Duodenal mucosa (tissue), 2 donors: ENCODE results near the gene ERV3-1.
"Not testable (repeated sequence)": the region's sequence is repeated elsewhere in the genome, so short reads cannot be mapped to it uniquely, and the experiment has no call there.

Source experiments
- H3K27ac ChIP-seq: one replicate; pipeline ENCODE4 v1.7.0; 2013; ENCODE audit warnings: low read depth, low read length
- H3K27me3 ChIP-seq, 2 donors: one replicate each; pipeline ENCODE4 v1.7.0; 2013; ENCODE audit warnings: low read length in 2 of 2, control low read depth in 1 of 2; ENCODE audit not compliant: insufficient read depth in 2 of 2, control insufficient read depth in 1 of 2
- H3K36me3 ChIP-seq, 2 donors: one replicate each; pipeline ENCODE4 v1.7.0; 2013; ENCODE audit warnings: low read length in 2 of 2, control low read depth in 1 of 2; ENCODE audit not compliant: insufficient read depth in 2 of 2, control insufficient read depth in 1 of 2
- H3K4me1 ChIP-seq, 2 donors: one replicate each; pipeline ENCODE4 v1.7.0; 2013; ENCODE audit warnings: low read length in 2 of 2, control low read depth in 1 of 2; ENCODE audit not compliant: insufficient read depth in 2 of 2, control insufficient read depth in 1 of 2
- H3K4me3 ChIP-seq, 2 donors: one replicate each; pipeline ENCODE4 v1.7.0; 2013; ENCODE audit warnings: low read length in 2 of 2, low read depth in 1 of 2
- H3K9ac ChIP-seq, 2 donors: one replicate each; pipeline ENCODE4 v1.7.0; 2013; ENCODE audit warnings: low read length in 2 of 2, low read depth in 1 of 2
- H3K9me3 ChIP-seq, 2 donors: one replicate each; pipeline ENCODE4 v1.7.0; 2013; ENCODE audit warnings: low read length in 2 of 2, control low read depth in 1 of 2; ENCODE audit not compliant: control insufficient read depth in 1 of 2

The ERV3-1 gene

DNA sequence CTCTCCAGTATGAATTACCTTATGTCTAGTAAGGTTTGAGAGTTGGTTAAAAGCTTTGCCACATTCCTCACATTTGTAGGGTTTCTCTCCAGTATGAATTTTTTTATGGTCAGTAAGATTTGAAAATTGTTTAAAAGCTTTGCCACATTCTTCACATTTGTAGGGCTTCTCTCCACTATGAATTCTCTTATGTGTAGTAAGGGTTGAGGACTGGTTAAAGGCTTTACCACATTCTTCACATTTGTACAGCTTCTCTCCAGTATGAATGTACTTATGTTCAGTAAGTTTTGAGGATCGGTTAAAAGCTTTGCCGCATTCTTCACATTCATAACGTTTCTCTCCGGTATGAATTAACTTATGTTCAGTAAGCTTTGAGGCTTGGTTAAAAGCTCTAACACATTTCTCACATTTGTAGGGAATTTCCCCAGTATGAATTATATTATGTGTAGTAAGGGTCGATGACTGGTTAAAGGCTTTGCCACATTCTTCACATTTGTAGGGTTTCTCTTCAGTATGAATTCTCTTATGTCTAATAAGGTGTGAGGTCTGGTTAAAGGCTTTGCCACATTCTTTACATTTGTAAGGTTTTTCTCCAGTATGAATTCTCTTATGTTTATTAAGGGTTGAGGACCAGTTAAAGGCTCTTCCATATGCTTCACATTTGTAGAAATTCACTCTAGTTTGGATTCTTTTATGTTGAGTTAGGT, 27.8 kb downstream of the ERV3-1 start:
- Histone ChIP-seq H3K9me3 (peaks cover 45 to 72% of the 10 kb centered on the region in 2 donors), H3K36me3 (peaks cover 12 to 16% of the 10 kb centered on the region in 2 donors), H3K4me1 (no peaks in the 10 kb centered on the region), H3K27ac (no peak overlapping the region), H3K27me3 (no peaks in the 10 kb centered on the region), H3K4me3 (no peak overlapping the region), H3K9ac (no peak overlapping the region)

DNA sequence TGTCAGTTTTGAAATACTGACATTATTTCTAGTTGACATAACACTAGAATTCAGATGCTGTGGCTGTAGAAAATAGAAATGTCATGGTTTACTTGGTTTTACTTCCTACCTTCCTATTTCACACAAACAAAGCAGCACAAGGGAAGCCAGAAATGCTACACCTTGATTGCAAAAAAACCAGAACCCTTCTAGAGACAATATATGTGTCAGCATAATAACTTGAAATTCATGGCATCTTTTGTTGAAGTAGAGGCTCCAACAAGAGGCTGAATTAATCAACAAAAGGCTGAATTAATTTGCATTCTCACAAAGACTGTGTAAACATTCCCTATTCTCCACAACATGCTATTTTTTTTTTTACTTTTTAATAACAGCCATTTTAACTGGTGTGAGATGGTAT, 40.9 kb downstream of the ERV3-1 start:
- Histone ChIP-seq H3K36me3 (no peaks in the 10 kb centered on the region), H3K4me3 (no peak overlapping the region), H3K4me1 (no peaks in the 10 kb centered on the region), H3K27me3 (no peaks in the 10 kb centered on the region), H3K9ac (no peak overlapping the region), H3K27ac (no peak overlapping the region), H3K9me3 (peaks cover 0 to 5% of the 10 kb centered on the region in 2 donors)

DNA sequence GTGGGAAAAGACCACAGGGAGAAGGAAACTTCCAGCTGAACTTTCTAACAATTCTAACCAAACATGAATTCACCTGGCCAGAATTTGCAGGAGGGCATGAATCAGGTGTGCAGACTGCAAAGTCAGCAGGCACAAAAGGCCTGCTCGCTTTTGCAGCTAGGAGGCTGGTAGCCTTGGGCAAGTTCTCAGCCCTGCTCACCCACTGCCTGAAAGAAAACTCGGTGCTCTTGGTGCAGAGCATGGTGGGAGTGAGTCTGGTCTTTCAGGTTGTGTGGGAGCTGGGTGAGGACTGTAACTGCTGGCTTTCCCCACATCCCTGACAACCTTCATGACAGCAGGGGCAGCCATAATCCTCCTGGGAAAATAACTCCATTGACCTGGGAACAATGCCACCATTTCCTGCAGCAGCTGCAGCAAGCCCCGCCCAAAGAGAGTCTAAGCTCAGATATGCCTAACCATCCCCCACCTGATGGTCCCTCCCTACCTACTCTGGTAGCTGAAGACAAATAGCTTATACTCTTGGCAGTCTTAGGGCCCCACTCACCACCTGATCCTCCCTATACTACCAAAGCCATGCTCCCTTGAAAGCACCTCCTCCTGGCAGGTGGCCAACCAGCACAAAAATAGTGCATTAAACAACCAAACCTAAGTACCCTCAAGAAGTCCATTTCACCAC, 47.3 kb downstream of the ERV3-1 start:
- no peaks in the 10 kb centered on the region for H3K4me1 ChIP-seq
- H3K4me3 ChIP-seq = no peak overlapping the region
- no peaks in the 10 kb centered on the region for H3K27me3 ChIP-seq
- H3K9me3 ChIP-seq = no peaks in the 10 kb centered on the region
- H3K27ac ChIP-seq = no peak overlapping the region
- no peak overlapping the region for H3K9ac ChIP-seq
- no peaks in the 10 kb centered on the region for H3K36me3 ChIP-seq

DNA sequence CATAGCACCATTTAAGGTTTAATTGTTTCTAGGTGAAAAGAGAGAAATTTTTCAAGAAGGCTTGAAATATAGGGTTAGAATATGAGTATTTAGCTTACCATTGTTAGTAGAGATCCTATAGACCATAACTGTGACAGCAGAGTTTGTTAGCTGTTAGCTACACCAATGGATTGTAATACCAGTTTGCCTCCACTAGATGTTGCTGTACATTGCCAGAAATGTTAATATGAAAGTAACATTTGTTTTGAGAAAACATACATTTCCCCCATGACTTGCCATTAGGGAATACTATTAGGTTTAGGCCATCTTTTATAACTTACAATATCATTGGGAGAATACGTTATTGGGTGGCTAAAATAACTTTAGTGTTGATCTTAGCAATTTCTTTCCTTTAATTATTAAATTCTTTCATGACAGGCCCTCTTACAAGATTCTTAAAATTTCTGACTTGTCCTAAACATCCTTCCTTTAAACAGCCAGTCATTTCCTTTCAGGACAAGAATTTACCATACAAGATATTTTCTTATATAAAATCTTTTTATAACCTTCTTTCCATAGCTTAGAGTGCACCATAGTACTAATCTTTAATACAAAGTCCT, 55.1 kb downstream of the ERV3-1 start:
- H3K27ac ChIP-seq = no peak overlapping the region

DNA sequence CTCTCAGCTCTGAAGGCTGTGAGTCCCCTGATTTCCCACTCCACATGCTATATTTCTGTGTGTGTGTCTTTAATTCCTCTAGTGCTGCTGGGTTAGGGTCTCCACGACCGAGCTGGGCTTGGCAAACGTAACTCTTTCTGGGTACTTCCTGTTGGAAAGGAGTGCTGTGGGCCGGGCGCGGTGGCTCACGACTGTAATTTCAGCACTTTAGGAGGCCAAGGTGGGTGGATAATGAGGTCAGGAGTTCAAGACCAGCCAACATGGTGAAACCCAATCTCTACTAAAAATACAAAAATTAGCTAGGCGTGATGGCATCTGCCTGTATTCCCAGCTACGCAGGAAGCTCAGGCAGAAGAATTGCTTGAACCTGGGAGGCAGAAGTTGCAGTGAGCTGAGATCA, 55.8 kb downstream of the ERV3-1 start:
- H3K4me3 ChIP-seq, H3K9me3 ChIP-seq, H3K9ac ChIP-seq, H3K36me3 ChIP-seq, H3K27ac ChIP-seq, H3K4me1 ChIP-seq: not testable (repeated sequence)
- peaks cover 5 to 22% of the 10 kb centered on the region in 2 donors for H3K27me3 ChIP-seq

More for the DNA sequence above, 55.1 kb downstream of the ERV3-1 start:
- no peaks in the 10 kb centered on the region for H3K4me1 ChIP-seq
- no peaks in the 10 kb centered on the region for H3K36me3 ChIP-seq
- H3K9me3 ChIP-seq = no peaks in the 10 kb centered on the region
- peaks cover 5 to 16% of the 10 kb centered on the region in 2 donors for H3K27me3 ChIP-seq
- H3K4me3 ChIP-seq = no peak overlapping the region
- no peak overlapping the region for H3K9ac ChIP-seq

DNA sequence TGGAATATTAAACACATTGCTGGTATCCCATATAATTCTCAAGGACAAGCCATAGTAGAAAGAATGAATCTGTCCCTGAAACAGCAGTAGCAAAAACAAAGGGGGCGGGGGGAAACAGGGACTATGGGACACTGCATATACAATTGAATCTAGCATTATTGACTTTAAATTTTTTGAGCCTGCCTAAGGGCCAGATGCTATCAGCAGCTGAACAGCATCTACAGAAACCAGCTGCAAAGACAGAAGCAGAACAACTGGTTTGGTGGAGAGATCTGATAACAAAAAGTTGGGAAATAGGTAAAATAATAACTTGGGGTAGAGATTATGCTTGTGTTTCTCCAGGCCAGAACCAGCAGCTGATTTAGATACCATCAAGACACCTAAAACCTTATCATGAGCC, 57.7 kb downstream of the ERV3-1 start:
- not testable (repeated sequence) for H3K36me3 ChIP-seq, H3K9me3 ChIP-seq, H3K27ac ChIP-seq, H3K4me1 ChIP-seq, H3K4me3 ChIP-seq, H3K9ac ChIP-seq
- peaks cover 5 to 24% of the 10 kb centered on the region in 2 donors for H3K27me3 ChIP-seq

DNA sequence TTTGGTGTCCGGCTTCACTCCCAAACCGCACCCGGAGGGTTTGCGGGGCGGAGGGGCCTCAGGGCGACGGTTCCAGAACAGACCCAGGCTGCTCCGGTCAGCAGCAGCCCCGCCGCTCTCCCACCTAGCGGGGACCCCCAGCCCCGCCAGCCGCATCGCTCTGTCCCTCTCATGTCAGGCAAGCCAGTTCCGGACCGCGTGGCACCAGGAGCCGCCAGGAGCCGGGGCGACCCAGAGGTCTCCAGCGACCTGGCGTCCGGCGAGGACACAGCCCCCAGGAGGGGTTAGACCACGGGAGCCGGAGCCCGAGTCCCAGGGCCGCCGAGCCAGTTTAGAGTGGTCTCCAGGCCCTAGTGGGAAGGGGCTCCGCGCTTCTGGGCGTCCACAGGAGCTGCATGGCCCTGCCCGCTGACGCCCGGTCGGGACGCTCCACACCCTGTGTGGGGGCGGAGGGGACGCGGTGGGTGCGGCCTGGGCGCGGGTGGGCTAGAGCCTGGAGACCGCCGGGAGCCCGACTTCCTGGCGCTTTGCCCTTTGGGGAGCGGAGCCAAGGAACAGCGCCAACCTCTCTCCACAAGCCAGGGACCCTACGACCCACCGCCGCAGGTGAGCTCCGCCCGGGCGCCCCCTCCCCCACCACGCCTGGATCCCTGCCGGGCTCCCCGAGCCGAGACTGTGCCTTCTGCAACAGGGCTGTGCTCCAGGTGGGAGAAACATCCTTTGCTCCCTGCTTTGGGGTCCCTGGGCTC, 59.1 kb downstream of the ERV3-1 start:
- Histone ChIP-seq H3K9ac (no peak overlapping the region), H3K36me3 (no peaks in the 10 kb centered on the region), H3K4me3 (peak overlapping the region; percentile 10 to 50), H3K9me3 (peaks cover 0 to 4% of the 10 kb centered on the region in 2 donors), H3K27me3 (peaks cover 5 to 24% of the 10 kb centered on the region in 2 donors), H3K4me1 (no peaks in the 10 kb centered on the region), H3K27ac (no peak overlapping the region)

DNA sequence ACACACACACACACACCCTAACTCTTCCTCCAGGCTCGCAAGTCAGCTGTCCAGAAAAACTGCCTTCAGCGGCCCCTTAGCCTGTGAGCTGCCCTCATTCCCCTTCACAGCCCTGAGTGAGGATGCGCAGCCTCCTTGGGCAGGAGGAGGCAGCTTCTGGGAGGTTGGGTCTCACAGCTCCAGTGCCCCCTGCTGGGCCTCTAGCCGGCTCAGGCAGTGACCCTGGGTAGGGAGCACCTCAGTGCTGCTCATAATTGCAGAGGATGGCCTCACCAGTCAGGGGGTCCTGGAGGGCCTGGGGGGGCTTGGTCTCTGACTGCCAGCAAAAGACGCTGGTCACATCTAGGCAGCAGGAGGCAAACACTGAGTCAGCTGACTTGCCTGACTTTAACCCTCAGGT, 59.7 kb downstream of the ERV3-1 start:
- Histone ChIP-seq H3K27ac (no peak overlapping the region), H3K4me3 (no peak overlapping the region), H3K9ac (no peak overlapping the region), H3K36me3 (no peaks in the 10 kb centered on the region), H3K27me3 (peaks cover 5 to 24% of the 10 kb centered on the region in 2 donors), H3K4me1 (no peaks in the 10 kb centered on the region), H3K9me3 (peaks cover 0 to 4% of the 10 kb centered on the region in 2 donors)

DNA sequence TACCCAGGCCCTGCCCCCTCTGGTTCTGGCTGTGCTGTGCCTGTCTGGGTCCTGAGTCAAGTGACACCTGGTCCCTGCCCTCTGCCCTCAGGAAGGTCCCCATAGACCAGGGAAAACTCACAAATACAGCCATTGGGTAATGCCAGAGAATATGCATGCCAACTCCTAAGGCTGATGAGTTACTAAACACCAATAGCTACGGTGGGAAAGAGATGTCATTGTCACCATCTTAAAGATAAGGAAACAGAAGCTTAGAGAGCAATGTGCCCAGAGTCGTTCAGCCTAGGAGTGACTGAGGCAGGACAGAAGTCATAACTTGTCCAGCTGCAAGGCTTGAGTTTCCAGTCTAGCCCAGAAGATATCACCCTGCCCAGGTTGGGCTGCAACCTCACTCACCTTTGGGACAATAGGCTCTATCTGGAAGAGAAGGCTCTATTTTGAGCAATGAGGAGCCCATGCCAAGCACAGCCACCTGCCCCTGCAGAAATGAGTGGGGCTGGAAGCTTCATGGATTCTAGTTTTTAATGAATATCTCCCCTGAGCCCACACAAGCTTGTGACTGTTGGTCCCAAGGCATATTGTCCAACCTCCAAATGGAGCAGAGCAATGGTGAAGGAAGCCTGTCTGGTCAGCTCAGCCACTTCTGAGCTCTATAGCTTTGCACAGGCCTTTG, 60.8 kb downstream of the ERV3-1 start:
- Histone ChIP-seq H3K27ac (no peak overlapping the region), H3K4me1 (no peaks in the 10 kb centered on the region), H3K9ac (no peak overlapping the region), H3K4me3 (no peak overlapping the region), H3K9me3 (peaks cover 0 to 4% of the 10 kb centered on the region in 2 donors), H3K36me3 (no peaks in the 10 kb centered on the region), H3K27me3 (peaks cover 5 to 24% of the 10 kb centered on the region in 2 donors)
